OCI-LY3 (cell line): ENCODE data around the gene GSN.

ENCODE experiments used
- CTCF ChIP-seq: fragments of 200-600, 300-600 bp; sonication (generic); IDR thresholded peaks from 2 replicates; pipeline ENCODE4 v1.5.1; 2014; ENCODE audit warnings: antibody characterized with exemption, low read length, low read depth
- EZH2phosphoT487 ChIP-seq: fragments of 200-600 bp; shearing (Covaris generic); IDR thresholded peaks from 2 replicates; pipeline ENCODE4 v1.6.1; 2018; ENCODE audit warnings: antibody characterized with exemption, mixed run types, low read depth

GRCh38 chr9:121380846-121381245 is 112.9 kb downstream of the GSN start:
- no peak for TF ChIP-seq CTCF
- TF ChIP-seq EZH2phosphoT487: no peak
